ENCODE results near the gene C13orf42.
A peak's percentile ranks its signal among the peaks of the same experiment; 100 is the strongest.

DNA sequence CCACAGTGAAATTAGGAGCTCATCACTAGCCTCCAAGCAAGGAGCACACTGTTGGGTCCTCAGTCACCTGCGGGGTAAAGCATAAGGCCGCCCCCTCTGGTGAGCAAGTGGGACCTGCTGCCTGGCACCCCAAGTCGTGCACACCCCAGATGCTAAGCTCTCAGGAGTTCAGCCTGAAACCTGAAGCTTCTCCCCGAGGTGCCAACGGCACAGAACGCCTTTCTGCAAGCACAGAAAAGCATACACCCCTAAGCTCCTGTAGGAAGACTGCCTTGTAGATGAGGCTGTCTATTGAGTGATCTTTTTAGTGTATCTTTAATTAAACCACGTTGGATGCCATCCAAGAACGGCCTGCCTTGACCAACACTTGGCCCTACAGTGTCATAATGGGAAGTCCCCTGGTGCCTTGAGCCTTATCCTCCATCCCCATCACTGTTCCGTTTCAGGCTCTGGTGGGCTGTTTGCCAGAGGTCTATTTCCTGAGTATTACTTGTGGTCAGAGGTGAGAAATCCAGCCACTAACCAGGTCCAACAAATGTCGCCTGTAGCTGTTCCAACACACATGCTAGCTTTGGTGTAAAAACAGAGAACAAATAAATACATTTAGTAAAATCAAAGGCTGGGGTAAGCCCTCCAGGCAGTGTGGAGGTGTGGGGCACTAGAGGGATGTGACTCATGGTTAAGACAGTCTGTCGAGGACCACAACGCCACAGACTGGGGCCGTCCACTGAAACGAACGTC is 44.8 kb downstream of the C13orf42 start:
- TF ChIP-seq, protein P1, sequence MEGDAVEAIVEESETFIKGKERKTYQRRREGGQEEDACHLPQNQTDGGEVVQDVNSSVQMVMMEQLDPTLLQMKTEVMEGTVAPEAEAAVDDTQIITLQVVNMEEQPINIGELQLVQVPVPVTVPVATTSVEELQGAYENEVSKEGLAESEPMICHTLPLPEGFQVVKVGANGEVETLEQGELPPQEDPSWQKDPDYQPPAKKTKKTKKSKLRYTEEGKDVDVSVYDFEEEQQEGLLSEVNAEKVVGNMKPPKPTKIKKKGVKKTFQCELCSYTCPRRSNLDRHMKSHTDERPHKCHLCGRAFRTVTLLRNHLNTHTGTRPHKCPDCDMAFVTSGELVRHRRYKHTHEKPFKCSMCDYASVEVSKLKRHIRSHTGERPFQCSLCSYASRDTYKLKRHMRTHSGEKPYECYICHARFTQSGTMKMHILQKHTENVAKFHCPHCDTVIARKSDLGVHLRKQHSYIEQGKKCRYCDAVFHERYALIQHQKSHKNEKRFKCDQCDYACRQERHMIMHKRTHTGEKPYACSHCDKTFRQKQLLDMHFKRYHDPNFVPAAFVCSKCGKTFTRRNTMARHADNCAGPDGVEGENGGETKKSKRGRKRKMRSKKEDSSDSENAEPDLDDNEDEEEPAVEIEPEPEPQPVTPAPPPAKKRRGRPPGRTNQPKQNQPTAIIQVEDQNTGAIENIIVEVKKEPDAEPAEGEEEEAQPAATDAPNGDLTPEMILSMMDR (conservative IDR thresholded peaks at IDR 0.05; ENCODE audit: low read depth in 2 of 2), result peak; percentile 26 to 56; a peak in 3 of 4 replicates
- no peak for TF ChIP-seq POLR2AphosphoS5 (IDR thresholded peaks at IDR 0.05; ENCODE audit: low read depth)
- no peak for TF ChIP-seq EZH2 (IDR thresholded peaks at IDR 0.05; ENCODE audit: low read depth, unreplicated experiment)
- TF ChIP-seq ZNF114 (CRISPR knock-in tag; IDR thresholded peaks at IDR 0.05), result no peak
- TF ChIP-seq, protein P2, sequence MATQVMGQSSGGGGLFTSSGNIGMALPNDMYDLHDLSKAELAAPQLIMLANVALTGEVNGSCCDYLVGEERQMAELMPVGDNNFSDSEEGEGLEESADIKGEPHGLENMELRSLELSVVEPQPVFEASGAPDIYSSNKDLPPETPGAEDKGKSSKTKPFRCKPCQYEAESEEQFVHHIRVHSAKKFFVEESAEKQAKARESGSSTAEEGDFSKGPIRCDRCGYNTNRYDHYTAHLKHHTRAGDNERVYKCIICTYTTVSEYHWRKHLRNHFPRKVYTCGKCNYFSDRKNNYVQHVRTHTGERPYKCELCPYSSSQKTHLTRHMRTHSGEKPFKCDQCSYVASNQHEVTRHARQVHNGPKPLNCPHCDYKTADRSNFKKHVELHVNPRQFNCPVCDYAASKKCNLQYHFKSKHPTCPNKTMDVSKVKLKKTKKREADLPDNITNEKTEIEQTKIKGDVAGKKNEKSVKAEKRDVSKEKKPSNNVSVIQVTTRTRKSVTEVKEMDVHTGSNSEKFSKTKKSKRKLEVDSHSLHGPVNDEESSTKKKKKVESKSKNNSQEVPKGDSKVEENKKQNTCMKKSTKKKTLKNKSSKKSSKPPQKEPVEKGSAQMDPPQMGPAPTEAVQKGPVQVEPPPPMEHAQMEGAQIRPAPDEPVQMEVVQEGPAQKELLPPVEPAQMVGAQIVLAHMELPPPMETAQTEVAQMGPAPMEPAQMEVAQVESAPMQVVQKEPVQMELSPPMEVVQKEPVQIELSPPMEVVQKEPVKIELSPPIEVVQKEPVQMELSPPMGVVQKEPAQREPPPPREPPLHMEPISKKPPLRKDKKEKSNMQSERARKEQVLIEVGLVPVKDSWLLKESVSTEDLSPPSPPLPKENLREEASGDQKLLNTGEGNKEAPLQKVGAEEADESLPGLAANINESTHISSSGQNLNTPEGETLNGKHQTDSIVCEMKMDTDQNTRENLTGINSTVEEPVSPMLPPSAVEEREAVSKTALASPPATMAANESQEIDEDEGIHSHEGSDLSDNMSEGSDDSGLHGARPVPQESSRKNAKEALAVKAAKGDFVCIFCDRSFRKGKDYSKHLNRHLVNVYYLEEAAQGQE (IDR thresholded peaks at IDR 0.05; ENCODE audit: unreplicated experiment), result no peak
- no peak for TF ChIP-seq EZH2phosphoT487 (IDR thresholded peaks at IDR 0.05; ENCODE audit: unreplicated experiment)
- TF ChIP-seq STAT1 (IDR thresholded peaks at IDR 0.05; ENCODE audit: unreplicated experiment), result no peak
- no peak for TF ChIP-seq JUNB (IDR thresholded peaks at IDR 0.05; ENCODE audit: unreplicated experiment)
- no peak for TF ChIP-seq NANOG (IDR thresholded peaks at IDR 0.05; ENCODE audit: borderline replicate concordance)
- TF ChIP-seq ZNF331 (CRISPR knock-in tag; IDR thresholded peaks at IDR 0.05; ENCODE audit: low read depth), result no peak
- TF ChIP-seq CREB1 (CRISPR knock-in tag; IDR thresholded peaks at IDR 0.05; ENCODE audit: low read depth), result no peak
- TF ChIP-seq, protein P3, sequence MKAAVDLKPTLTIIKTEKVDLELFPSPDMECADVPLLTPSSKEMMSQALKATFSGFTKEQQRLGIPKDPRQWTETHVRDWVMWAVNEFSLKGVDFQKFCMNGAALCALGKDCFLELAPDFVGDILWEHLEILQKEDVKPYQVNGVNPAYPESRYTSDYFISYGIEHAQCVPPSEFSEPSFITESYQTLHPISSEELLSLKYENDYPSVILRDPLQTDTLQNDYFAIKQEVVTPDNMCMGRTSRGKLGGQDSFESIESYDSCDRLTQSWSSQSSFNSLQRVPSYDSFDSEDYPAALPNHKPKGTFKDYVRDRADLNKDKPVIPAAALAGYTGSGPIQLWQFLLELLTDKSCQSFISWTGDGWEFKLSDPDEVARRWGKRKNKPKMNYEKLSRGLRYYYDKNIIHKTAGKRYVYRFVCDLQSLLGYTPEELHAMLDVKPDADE (IDR thresholded peaks at IDR 0.05), result no peak
- TF ChIP-seq, protein P4, sequence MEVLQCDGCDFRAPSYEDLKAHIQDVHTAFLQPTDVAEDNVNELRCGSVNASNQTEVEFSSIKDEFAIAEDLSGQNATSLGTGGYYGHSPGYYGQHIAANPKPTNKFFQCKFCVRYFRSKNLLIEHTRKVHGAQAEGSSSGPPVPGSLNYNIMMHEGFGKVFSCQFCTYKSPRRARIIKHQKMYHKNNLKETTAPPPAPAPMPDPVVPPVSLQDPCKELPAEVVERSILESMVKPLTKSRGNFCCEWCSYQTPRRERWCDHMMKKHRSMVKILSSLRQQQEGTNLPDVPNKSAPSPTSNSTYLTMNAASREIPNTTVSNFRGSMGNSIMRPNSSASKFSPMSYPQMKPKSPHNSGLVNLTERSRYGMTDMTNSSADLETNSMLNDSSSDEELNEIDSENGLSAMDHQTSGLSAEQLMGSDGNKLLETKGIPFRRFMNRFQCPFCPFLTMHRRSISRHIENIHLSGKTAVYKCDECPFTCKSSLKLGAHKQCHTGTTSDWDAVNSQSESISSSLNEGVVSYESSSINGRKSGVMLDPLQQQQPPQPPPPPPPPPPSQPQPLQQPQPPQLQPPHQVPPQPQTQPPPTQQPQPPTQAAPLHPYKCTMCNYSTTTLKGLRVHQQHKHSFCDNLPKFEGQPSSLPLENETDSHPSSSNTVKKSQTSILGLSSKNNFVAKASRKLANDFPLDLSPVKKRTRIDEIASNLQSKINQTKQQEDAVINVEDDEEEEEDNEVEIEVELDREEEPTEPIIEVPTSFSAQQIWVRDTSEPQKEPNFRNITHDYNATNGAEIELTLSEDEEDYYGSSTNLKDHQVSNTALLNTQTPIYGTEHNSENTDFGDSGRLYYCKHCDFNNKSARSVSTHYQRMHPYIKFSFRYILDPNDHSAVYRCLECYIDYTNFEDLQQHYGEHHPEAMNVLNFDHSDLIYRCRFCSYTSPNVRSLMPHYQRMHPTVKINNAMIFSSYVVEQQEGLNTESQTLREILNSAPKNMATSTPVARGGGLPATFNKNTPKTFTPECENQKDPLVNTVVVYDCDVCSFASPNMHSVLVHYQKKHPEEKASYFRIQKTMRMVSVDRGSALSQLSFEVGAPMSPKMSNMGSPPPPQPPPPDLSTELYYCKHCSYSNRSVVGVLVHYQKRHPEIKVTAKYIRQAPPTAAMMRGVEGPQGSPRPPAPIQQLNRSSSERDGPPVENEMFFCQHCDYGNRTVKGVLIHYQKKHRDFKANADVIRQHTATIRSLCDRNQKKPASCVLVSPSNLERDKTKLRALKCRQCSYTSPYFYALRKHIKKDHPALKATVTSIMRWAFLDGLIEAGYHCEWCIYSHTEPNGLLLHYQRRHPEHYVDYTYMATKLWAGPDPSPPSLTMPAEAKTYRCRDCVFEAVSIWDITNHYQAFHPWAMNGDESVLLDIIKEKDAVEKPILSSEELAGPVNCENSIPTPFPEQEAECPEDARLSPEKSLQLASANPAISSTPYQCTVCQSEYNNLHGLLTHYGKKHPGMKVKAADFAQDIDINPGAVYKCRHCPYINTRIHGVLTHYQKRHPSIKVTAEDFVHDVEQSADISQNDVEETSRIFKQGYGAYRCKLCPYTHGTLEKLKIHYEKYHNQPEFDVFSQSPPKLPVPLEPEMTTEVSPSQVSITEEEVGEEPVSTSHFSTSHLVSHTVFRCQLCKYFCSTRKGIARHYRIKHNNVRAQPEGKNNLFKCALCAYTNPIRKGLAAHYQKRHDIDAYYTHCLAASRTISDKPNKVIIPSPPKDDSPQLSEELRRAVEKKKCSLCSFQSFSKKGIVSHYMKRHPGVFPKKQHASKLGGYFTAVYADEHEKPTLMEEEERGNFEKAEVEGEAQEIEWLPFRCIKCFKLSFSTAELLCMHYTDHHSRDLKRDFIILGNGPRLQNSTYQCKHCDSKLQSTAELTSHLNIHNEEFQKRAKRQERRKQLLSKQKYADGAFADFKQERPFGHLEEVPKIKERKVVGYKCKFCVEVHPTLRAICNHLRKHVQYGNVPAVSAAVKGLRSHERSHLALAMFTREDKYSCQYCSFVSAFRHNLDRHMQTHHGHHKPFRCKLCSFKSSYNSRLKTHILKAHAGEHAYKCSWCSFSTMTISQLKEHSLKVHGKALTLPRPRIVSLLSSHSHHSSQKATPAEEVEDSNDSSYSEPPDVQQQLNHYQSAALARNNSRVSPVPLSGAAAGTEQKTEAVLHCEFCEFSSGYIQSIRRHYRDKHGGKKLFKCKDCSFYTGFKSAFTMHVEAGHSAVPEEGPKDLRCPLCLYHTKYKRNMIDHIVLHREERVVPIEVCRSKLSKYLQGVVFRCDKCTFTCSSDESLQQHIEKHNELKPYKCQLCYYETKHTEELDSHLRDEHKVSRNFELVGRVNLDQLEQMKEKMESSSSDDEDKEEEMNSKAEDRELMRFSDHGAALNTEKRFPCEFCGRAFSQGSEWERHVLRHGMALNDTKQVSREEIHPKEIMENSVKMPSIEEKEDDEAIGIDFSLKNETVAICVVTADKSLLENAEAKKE (CRISPR knock-in tag; IDR thresholded peaks at IDR 0.05), result no peak

Data from GM23338 (cell line).